GM21723 (cell line): ENCODE measurements around the gene TSSK3.
"Not testable (repeated sequence)": the region's sequence is repeated elsewhere in the genome, so short reads cannot be mapped to it uniquely, and the experiment has no call there.

Source experiments
- ATAC-seq: cut with Tn5 transposase; IDR thresholded peaks from one replicate; pipeline ENCODE4 v1.9.1; 2021; ENCODE audit warnings: mild to moderate bottlenecking, moderate library complexity; ENCODE audit not compliant: unreplicated experiment

TSSK3 gene

DNA sequence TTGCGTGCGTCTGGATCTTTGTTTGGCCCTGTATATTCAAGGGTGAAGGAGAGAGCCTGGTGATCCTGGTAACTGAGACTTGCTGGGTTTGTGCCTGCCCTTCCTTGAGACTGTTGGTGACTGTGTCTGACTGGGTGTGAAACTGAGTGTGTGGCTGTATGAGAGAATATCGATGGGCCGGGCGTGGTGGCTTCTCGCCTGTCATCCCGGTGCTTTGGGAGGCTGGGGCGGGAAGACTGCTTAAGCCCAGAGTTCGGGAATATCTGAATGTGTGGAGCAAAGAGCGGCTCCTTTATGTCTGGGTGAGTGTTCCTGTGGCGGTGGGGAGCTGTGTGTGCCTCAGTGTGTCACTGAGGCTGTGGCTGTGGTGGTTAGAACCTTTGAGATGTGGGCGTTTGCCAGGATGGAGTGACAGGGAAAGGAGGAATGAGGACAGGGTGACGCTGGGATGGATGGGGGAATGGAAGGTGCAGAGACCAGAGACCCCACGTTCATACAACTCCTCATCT is 23.6 kb upstream of the TSSK3 start:
- no peak for ATAC-seq

DNA sequence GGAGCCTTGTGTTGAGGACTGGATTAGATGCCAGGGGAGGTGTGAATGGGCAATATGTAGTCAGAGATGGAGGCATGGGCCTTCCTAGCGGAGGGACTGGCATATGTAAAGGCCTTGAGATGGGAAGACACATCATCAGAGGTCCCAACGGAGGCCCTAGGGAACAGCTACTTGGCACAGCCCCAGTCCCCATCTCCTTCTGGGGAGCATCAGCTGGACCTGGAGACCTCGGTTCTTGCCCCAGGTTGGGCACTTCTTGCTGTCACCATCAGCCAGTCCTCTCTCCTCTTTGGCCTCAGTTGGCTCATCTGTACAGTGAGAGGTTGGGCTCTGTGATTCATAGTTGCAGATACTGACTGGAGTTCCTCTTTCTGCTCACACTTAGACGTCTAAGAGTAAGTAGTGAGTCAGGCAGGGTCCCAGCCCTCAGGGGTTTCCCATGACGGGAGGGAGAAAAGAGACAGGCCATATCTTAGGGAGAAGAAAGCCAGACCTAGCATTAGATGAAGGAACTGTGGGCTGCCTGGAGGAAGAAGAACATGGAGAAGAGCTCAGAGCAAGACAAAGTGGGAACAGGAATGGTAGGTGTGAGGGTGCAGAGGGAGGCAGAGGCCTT is 22.9 kb upstream of the TSSK3 start:
- ATAC-seq: no peak

- no peak for ATAC-seq
Observed at GRCh38 chr1:32341186-32341757, 21.1 kb upstream of the TSSK3 start.

DNA sequence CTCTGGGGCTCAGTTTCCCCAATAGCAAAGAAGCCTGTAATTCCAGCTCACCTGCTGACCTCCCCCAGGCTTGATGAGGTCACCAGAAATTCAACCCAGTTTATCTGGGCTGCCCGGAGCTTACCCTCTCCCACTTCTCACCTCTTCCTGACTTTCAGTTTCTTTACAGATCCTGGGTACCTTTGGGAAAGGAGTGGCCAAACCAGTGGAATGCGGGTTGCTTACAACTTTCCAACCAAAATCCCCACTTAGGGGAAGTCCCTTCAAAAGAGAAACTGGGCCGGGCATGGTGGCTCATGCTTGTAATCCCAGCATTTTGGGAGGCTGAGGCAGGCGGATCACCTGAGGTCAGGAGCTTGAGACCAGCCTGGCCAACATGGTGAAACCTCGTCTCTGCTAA is 20.4 kb upstream of the TSSK3 start:
- ATAC-seq: no peak

GRCh38 chr1:32342704-32343103 is 19.6 kb upstream of the TSSK3 start:
- no peak for ATAC-seq

DNA sequence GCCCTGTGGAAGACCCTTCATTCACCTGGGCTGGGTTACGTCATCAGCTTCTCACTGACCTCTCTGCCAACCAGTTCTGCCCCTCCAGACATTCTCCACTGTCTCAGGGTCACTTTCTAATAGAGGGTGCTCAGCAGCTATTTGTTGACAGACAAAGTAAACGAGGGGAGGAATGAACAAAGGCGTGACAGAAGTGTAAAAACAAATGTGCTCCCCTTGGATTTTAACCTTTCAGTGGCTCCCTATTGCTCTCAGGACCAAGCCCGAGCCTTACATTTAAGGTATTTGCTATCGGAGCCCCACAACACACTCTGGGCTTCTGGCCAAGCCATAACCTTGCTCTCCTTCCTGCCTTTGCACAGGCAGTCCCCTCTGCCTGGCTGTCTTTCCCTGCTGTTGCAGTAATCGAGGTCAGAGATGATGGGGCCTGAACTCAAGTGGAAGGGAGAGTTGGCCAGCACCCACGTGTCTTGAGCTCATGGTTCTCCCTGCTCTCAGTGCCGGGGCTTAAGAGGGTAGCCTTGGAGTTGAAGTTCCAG is 17.0 kb upstream of the TSSK3 start:
- ATAC-seq: no peak

- ATAC-seq: no peak
Observed at GRCh38 chr1:32346532-32347157, 15.7 kb upstream of the TSSK3 start.

- no peak for ATAC-seq
Observed at GRCh38 chr1:32349211-32349708, 13.1 kb upstream of the TSSK3 start.

DNA sequence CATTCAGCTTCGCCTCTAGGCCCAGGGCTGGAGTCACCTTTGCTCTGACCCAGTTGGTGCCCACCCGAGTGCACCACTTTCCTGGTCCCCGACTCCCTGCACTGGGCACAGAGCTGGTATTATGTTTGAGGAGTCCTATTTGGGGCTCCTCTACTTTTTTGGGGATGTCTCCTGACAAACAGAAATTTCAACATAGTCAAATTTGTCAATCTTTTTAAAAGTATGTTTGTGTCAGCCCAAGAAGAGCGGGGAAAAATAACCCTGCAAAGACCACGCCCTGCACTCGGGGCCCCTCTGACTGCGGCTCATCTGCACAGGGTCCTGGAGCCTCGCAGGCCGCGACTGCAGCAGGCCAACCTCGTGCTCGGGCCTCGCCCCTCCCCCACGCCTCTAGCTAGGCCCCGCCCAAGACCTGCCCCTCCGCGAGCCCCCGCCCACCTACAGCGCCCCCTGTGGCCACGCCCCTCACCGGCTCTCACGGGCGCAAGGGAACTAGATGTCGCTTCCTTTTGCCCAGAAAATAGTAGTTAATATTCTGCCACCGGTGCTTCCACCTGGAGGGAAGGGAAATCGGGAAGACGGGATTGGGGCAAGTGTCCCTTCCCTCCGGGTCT is 11.4 kb upstream of the TSSK3 start:
- ATAC-seq: peak; percentile 47

- ATAC-seq: peak; percentile 82
Observed at GRCh38 chr1:32351399-32352238, 10.7 kb upstream of the TSSK3 start.

GRCh38 chr1:32352239-32352745 is 10.0 kb upstream of the TSSK3 start:
- no peak for ATAC-seq

- no peak for ATAC-seq
Observed at GRCh38 chr1:32352831-32353383, 9.4 kb upstream of the TSSK3 start.

GRCh38 chr1:32353431-32353830 is 8.9 kb upstream of the TSSK3 start:
- no peak for ATAC-seq

DNA sequence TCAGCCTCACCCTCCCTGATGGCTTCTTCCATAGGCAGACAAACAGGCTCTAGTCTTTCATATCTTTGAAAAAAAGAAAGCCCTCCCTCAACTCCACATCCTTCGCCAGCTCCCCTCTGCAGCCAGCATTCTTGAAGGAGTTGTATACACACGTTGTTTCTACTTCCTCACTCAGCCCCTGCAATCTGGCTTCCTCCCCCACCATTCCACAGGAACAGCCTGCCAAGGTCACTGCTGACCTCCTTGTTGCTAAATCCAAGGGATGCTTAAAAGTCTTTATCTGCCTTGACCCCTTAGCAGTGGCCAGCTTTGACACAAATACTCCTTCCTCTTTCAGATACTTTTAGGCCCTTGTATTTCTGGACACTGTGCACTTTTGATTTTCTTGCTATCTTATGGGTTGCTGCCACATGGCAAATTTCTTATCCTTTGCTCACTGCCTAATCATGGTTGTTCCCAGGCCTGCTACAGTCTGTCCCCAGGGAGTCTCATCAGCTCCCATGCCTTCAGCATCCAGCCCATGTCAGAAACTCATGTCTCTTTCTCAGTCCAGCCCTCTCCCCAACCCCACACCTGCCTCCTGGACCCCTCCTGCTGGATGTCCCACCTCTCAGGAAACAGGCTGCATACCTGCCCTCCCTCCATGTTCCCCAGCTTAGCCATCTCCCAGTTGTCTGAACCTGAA is 8.3 kb upstream of the TSSK3 start:
- no peak for ATAC-seq

DNA sequence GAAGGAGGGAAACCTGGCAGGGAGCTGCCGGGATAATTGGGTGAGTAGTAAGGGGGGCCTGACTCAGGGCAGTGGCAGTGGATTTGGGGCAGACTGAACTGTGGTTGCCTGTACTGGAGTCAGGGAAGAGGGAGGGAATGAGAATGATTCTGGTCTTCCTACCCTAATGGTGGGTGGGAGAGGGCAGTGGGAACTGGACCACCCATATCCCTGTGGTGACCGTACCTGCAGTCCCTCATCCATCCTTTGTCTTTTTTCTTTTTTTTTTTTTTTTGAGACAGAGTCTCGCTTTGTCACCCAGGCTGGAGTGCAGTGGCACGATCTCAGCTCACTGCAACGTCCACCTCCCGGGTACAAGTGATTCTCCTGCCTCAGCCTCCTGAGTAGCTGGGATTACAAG is 6.6 kb upstream of the TSSK3 start:
- ATAC-seq: not testable (repeated sequence)

DNA sequence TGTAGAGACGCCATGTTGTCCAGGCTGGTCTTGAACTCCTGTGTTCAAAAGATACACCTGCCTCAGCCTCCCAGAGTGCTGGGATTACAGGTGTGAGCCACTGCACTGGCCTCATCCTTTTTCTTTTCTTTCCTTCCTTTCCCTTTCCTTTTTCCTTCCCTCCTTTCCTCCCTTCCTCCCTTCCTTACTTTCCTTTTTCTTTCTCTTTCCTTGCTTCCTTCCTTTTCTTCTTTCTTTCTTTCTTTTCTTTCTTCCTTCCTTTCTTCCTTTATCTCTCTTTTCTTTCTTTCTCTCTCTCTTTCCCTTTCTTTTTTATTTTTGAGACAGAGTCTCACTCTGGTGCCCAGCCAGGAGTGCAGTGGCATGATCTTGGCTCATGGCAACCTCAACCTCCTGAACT is 5.9 kb upstream of the TSSK3 start:
- ATAC-seq: no peak

- ATAC-seq: no peak
Observed at GRCh38 chr1:32357614-32358013, 4.7 kb upstream of the TSSK3 start.

- ATAC-seq: no peak
Observed at GRCh38 chr1:32358435-32358834, 3.9 kb upstream of the TSSK3 start.

DNA sequence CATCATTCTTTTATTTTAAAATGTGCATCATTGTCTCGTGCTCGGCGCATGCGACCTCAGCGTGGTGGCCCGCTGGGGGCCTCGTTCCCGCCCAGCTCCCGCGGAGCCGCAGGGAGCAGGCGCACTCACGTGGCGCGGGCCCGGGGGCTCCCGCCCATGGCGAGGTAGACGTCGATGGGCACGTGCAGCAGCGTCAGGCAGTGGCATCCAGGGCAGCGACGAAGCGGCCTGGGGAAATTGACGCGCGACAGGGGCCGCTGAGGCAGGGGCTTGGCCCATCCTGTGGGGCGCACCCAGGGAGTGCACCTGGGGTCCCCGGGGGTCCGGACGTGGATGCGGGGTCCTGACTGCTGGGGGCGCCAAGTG is 1.0 kb upstream of the TSSK3 start:
- ATAC-seq: no peak
